ENCODE measurements around the gene PROZ. TPM values are rescaled to one million over a fixed set of nuclear protein-coding genes. Genes with fewer than 3 reads are reported as not detected.
"Not testable (repeated sequence)": the region's sequence is repeated elsewhere in the genome, so short reads cannot be mapped to it uniquely, and the experiment has no call there.

PROZ gene, protein sequence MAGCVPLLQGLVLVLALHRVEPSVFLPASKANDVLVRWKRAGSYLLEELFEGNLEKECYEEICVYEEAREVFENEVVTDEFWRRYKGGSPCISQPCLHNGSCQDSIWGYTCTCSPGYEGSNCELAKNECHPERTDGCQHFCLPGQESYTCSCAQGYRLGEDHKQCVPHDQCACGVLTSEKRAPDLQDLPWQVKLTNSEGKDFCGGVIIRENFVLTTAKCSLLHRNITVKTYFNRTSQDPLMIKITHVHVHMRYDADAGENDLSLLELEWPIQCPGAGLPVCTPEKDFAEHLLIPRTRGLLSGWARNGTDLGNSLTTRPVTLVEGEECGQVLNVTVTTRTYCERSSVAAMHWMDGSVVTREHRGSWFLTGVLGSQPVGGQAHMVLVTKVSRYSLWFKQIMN
- total RNA-seq (2014; rRNA removed; shearing (Covaris generic); ENCODE audit: low replicate concordance), result not detected in 2 replicates

DNA sequence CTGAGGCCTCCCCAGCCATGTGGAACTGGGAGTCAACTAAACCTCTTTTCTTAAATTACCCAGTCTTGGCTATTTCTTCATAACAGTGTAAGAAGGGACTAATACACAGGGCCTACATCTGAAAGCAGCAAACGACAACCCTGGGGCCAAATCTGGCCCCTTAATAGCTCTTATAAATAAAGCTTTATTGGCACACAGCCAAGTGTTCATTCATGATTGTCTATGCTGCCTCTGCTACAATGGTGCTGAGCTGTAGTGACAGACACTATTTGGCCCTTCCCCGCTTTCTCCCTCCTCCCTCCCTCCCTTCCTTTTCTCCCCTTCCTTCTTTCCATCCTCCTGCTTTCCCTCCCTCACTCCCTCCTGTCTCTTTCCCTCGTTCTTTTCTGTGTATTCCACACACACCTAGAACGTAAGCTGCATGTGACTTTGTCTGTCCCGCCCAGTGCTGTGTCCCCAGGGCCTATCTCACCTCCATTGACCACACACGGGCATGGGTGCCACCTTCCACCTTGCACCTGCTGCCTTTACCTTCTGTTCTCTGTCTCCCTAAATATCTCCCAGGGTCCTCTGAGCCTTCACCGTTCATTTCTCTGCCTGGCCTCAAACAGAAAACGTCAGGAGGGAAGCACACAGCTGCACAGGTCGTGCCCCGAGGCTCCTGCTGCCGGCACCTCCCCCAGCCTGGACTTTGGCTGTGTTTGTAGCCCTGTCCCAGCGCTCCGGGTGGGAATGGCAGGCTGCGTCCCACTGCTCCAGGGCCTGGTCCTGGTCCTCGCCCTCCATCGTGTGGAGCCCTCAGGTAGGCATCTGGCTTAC, at the start of gene PROZ:
Gene PROZ (plus strand): TSS at position 720 of the 819 bp plus-strand sequence. CDS start 13 bp downstream, at position 733.
- DNase-seq, result no peak
- Histone ChIP-seq H3K27me3 (peaks cover 4% of the 10 kb centered on the region), H3K36me3 (no peaks in the 10 kb centered on the region), H3K9me3 (no peaks in the 10 kb centered on the region), H3K4me3 (no peak within 1 kb of the TSS)

DNA sequence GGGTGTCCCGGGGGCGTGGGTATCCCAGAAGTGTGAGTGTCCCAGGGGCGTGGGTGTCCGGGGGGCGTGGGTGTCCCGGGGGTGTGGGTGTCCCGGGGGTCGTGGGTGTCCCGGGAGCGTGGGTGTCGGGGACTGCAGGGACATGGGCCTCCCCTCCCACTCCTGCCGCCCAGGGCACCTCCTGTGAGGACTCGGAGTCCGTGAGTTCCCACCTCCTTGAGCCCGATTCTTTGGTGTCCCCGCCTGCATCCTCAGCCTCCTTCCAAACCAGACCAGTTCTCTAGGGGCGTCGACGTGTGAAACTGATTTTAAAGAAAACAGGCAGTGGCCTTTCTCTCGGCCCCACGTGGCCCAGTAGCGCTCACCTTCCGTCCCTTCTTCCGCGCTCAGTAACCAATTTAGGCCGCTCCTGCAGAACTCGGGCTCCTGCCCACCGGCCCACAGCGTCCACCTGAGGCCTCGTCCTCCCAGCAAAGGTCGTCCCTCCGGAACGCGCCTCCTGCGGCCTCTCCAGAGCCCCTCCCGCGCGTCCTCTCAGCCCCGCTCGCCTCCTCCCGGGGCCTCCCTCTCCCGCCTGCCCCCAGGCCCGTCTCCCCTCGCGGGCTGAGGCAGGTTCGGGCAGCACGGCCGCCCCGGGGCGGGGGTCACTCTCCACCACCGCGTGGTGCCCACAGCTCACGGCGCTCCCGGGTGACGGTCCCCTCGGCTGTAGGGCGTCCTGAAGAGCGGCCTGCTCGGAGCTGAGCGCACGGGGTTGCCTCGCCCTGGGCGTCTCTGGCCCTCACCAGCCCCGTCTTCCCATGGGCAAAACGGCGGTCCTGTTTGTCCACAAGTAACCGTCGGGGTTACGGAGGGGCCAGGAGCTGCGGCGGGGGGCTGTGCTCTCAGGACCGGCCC, 49.0 kb upstream of the PROZ start:
- no peaks in the 10 kb centered on the region for H3K36me3 ChIP-seq
- no peak overlapping the region for H3K4me3 ChIP-seq
- peaks cover 18% of the 10 kb centered on the region for H3K27me3 ChIP-seq
- no peaks in the 10 kb centered on the region for H3K9me3 ChIP-seq
- DNase-seq, result no peak

DNA sequence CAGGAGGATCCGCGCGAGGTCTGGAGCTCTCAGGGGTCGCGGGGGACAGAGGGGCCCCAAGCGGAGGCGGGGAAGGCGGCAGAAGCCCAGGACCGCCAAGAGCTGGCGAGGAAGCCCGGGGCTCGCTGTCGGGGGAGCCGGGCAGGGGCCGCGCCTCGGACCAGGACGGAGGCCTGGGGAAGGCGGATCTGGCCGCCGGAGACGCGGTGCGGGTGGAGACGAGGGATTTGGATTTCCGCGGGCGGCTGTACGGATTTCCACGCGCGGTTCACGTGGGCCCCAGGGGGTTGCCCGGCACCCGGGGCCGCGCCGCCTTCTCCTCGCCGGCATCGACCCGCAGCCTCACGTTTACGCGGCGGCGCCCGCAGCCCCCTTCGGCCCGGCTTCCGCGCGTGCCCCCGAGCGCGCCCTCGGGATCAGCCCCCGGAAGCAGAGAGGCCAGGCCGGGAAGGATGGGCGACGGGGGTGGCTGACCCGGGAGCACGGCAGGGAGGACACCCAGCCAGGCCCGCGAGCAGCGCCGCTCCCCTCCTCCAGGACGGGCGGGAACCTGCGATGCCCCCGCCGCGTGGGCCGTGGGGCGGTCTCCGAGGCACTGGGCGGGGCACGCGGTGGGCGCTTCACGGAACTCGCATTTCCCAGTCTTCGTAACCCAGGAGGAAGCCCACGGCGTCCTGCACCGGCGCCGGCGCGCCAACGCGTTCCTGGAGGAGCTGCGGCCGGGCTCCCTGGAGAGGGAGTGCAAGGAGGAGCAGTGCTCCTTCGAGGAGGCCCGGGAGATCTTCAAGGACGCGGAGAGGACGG, 48.2 kb upstream of the PROZ start:
- Histone ChIP-seq H3K27me3 (peaks cover 18% of the 10 kb centered on the region), H3K9me3 (no peaks in the 10 kb centered on the region), H3K4me3 (no peak overlapping the region), H3K36me3 (no peaks in the 10 kb centered on the region)
- no peak for DNase-seq

DNA sequence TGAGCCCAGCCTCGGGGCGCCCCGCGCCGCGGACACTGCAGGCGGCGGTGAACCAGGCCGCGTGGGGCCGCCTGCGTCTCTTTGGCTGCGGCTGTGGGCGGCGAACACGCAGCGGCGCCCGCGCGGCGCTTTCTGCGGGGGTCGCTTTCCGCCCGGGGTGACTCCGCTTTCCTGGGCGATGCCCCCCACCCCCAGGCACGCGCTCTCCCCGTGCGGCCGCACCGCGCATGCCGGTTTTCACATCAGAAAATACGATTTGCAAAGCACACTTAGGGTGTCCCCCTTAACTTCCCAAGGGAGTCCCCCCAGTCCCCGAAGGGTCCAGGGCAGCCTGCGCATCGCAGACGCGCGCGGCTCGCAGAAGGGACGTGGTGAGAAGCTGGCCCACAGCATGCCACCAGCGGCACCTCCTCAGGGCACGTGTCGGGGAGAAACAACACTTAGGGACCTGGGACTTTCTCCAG, 47.6 kb upstream of the PROZ start:
- Histone ChIP-seq H3K27me3 (peaks cover 18% of the 10 kb centered on the region), H3K9me3 (no peaks in the 10 kb centered on the region), H3K36me3 (no peaks in the 10 kb centered on the region), H3K4me3 (no peak overlapping the region)
- no peak for DNase-seq

DNA sequence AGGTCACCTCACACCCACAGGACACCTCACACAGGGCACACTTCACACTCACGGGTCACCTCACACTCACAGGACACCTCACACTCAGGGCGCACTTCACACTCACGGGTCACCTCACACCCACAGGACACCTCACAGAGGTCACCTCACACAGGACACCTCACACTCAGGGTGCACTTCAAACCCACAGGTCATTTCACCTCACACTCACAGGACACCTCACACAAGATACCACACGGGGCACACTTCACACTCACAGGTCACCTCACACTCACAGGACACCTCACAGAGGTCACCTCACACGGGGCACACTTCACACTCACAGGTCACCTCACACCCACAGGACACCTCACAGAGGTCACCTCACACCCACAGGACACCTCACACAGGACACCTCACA, 46.6 kb upstream of the PROZ start:
- DNase-seq, H3K9me3 ChIP-seq, H3K36me3 ChIP-seq, H3K4me3 ChIP-seq: not testable (repeated sequence)
- H3K27me3 ChIP-seq, result peaks cover 18% of the 10 kb centered on the region

DNA sequence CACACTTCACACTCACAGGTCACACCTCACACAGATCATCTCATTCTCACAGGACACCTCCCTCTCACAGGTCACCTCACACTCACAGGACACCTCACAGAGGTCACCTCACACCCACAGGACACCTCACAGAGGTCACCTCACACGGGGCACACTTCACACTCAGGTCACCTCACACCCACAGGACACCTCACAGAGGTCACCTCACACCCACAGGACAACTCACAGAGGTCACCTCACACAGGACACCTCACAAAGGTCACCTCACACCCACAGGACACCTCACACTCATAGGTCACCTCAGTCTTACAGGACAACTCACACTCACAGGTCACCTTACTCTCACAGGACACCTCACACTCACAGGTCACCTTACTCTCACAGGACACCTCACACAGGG, 46.0 kb upstream of the PROZ start:
- peaks cover 18% of the 10 kb centered on the region for H3K27me3 ChIP-seq
- H3K4me3 ChIP-seq, H3K36me3 ChIP-seq, H3K9me3 ChIP-seq, DNase-seq: not testable (repeated sequence)

DNA sequence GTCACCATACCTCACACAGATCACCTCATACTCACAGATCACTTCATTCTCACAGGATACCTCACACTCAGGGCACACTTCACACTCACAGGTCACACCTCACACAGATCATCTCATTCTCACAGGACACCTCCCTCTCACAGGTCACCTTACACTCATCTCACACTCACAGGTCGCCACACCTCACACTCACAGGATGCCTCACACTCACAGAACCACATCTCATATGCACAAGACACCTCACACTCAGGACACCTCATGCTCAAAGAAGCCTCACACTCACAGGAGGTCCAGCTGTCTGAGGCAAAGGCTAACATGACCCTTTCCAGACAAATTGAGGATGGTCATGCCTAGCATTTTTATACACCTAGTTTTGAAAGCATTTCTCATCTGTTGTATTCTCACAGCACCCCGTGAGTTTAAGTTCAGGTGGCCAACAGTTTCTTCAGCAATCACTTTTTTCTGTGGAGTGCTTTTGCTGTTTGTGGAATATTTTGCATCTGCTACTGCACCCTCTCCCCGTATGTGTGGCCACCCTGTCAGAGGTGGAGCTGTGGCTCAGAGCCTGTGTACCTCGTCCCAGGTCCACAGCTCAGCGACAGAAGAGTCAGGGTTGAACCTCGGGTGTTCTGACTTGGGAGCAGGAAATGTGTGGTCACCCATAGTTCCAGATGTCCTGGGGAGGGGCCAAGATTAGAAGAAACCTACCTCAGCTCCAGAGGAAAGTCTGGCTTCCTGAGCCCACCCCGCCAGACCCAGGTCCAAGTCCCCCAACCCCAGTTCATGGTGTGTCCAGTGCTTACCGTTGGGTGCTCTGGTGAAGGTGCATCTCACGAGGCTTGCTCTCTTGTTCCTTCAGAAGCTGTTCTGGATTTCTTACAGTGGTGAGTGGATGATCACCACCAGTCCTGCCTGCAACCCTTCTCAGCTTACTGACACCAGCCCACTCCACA, 45.3 kb upstream of the PROZ start:
- no peak for DNase-seq
- Histone ChIP-seq H3K36me3 (no peaks in the 10 kb centered on the region), H3K4me3 (no peak overlapping the region), H3K9me3 (no peaks in the 10 kb centered on the region), H3K27me3 (peaks cover 18% of the 10 kb centered on the region)

DNA sequence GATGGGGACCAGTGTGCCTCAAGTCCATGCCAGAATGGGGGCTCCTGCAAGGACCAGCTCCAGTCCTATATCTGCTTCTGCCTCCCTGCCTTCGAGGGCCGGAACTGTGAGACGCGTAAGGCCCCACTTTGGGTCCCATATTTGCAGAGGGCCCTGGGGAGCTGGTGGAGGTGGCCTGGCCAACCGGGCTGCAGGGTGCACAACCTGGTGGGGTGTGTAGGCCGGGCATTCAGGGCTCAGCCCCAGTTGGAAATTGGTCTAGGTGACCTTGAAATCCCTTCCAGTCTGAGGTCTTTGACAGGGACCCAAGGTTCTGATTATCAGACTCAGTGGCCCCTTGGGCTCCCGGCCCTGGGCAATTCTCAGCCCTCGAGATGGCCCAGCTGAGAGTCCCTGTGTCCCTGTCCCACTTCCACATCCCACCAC, 44.6 kb upstream of the PROZ start:
- H3K4me3 ChIP-seq, result no peak overlapping the region
- H3K36me3 ChIP-seq, result no peaks in the 10 kb centered on the region
- DNase-seq, result no peak
- peaks cover 18% of the 10 kb centered on the region for H3K27me3 ChIP-seq
- no peaks in the 10 kb centered on the region for H3K9me3 ChIP-seq

DNA sequence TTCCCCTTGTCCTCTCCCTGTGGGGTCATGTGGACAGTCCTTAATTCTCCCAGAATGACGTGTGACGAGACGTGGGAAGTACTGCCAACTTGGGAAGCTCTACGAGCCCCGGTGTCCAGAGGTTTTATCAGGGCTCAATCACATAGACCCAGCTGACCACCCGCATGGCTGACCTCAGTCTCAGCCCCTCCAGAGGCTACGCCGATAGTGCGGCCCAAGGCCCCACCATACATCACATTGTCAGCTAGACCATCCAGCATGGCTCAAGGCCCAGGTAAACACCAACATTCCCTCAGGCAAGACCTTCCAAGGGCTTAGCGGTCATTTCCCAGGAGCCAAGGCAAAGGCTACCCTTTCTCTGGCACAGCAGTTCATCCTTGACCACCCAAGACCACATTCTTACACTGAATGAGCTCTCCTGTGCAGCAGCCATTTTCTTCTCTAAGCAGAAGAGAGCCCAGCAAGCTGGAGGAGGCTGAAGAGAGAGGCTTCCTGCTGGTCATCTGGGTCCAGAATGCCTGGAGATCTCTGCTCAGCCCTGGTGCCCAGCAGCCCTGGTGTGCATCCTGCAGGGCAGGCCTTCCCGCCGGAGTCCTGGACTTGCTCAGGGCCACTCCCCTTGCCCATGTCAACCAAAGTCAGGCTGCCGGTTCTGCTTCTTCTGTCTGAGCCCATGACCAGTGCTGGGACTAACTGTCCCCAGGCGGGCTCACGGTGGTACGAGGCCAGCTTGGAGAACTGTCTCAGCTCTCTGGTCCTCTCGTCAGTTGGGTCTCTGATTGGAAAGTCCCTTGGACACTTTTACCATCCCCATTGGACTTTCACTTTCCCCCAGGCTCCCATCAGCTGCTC, 43.7 kb upstream of the PROZ start:
- peaks cover 13% of the 10 kb centered on the region for H3K27me3 ChIP-seq
- no peak for DNase-seq
- H3K4me3 ChIP-seq, result no peak overlapping the region
- H3K9me3 ChIP-seq, result no peaks in the 10 kb centered on the region
- no peaks in the 10 kb centered on the region for H3K36me3 ChIP-seq

DNA sequence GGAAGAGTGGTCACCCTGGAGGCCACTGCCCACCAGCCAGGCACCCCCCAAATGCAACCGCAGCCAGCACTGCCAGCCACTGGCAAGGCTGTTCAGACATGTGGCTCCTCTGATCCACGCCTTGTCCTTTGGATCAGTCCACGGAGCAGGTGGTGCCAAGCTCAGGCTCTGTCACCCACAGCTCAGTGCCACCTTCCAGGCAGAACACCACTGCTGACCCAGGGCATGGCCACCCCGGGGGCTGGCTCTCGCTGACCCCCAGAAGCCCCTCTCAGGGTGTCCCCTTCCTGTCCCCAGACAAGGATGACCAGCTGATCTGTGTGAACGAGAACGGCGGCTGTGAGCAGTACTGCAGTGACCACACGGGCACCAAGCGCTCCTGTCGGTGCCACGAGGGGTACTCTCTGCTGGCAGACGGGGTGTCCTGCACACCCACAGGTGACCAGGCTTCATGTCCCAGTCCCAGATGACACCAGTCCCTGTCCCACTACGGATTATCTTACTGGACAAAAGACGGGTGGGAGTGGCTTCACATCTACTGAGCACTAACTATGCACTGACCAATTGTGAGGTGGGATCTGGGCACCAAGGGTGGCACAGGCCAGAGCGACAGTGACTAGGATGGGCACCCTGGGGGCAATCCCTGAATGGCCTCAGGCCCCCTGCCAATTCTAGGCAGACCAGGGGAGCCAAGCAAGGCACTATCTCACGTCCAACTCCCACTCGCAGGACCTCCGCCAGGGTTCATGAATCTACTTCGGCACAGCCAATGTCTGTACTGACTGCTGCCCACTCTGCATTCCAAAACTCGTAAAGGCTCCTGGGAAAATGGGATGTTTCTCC, 42.9 kb upstream of the PROZ start:
- no peak overlapping the region for H3K4me3 ChIP-seq
- DNase-seq, result no peak
- peaks cover 5% of the 10 kb centered on the region; the same call in 1 of the 2 replicates for H3K27me3 ChIP-seq
- no peaks in the 10 kb centered on the region for H3K9me3 ChIP-seq
- H3K36me3 ChIP-seq, result no peaks in the 10 kb centered on the region

DNA sequence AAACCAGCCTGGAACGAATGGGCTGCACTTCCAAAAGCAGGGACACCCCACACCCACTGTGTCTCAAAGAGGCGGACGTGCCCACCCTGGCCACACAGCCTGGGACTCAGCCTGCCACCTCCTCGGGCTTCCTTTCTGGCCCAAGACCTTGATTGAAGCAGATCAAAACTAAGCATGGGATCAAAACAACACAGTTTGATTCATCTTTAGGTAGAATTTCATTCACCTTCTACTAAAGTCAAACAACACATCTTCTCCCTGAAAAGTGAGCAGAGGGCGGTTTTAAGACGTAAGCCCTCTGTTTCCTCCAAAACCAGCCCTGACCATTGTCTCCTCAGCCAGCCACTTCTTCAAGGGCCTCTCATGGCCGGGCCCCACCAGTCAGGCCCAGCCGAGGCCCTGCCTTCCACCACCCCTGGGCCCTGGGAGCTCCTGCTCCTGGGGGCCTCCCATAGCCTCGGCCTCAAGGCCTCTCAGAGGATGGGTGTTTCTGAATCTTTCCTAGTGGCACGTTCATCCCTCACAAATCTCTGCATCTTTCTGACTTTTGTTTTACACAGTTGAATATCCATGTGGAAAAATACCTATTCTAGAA, 42.1 kb upstream of the PROZ start:
- no peaks in the 10 kb centered on the region for H3K9me3 ChIP-seq
- DNase-seq, result no peak
- no peaks in the 10 kb centered on the region for H3K27me3 ChIP-seq
- H3K36me3 ChIP-seq, result no peaks in the 10 kb centered on the region
- H3K4me3 ChIP-seq, result no peak overlapping the region

DNA sequence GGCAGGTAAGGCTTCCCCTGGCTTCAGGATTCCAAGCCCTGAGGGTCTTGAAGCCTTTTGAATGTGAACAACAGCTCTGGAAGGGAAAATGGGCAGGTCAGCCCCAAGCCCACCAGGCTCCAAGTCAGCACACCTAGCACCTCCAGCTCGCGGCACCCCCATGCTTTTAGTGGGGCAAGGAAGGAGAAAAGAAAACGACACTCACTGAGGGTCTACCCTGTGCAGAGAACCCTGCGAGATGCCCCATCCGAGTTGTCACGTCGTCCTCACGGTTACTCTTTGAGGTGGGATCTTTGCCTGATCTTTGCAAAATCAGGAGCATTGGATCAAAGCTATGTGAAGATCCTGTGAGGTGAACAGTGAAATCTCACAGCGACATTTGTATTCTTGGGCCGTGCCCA, 41.6 kb upstream of the PROZ start:
- Histone ChIP-seq H3K4me3 (no peak overlapping the region), H3K9me3 (no peaks in the 10 kb centered on the region), H3K27me3 (no peaks in the 10 kb centered on the region), H3K36me3 (no peaks in the 10 kb centered on the region)
- no peak for DNase-seq

DNA sequence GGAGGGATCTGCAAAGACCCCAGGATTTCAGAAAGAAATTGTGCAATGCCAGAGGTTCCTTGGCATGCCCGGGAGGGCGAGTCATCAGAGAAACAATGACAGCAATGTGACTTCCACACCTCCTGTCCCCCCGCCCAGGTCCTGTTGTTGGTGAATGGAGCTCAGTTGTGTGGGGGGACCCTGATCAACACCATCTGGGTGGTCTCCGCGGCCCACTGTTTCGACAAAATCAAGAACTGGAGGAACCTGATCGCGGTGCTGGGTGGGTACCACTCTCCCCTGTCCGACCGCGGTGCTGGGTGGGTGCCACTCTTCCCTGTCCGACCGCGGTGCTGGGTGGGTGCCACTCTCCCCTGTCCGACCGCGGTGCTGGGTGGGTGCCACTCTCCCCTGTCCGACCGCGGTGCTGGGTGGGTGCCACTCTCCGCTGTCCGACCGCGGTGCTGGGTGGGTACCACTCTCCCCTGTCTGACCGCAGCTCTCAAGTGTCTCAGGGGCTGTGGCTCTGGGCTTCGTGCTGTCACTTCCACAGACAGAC, 41.0 kb upstream of the PROZ start:
- H3K9me3 ChIP-seq, result no peaks in the 10 kb centered on the region
- H3K36me3 ChIP-seq, result no peaks in the 10 kb centered on the region
- no peak overlapping the region for H3K4me3 ChIP-seq
- H3K27me3 ChIP-seq, result no peaks in the 10 kb centered on the region
- no peak for DNase-seq

Data from MG63 (cell line).